Nephron progenitor cell (in vitro differentiated cells): ENCODE measurements around the gene NFIA.

Source experiments
- DNase-seq: peaks from one replicate; pipeline ENCODE4 v3.0.0; 2021
- H3K27ac Mint-ChIP-seq: 2 replicates; pipeline ENCODE4 v1.8.0; 2021; ENCODE audit warnings: mild to moderate bottlenecking, moderate library complexity, mixed read lengths
- H3K27me3 Mint-ChIP-seq: 2 replicates; pipeline ENCODE4 v1.8.0; 2021; ENCODE audit warnings: mild to moderate bottlenecking, low read depth, mixed read lengths; ENCODE audit not compliant: poor library complexity
- H3K36me3 Mint-ChIP-seq: 2 replicates; pipeline ENCODE4 v1.8.0; 2021; ENCODE audit warnings: low read depth, mixed read lengths
- H3K4me1 Mint-ChIP-seq: 2 replicates; pipeline ENCODE4 v1.8.0; 2021; ENCODE audit warnings: mixed read lengths
- H3K4me3 Mint-ChIP-seq: 2 replicates; pipeline ENCODE4 v1.8.0; 2021; ENCODE audit warnings: mild to moderate bottlenecking, moderate library complexity, mixed read lengths
- H3K9me3 Mint-ChIP-seq: 2 replicates; pipeline ENCODE4 v1.8.0; 2021; ENCODE audit warnings: mild to moderate bottlenecking, moderate library complexity, mixed read lengths
- CTCF ChIP-seq: fragments of 200-600 bp; sonication (generic); IDR thresholded peaks from 2 replicates; pipeline ENCODE4 v1.5.0; 2021; ENCODE audit warnings: antibody characterized with exemption

The NFIA gene

GRCh38 chr1:61238359-61238665, 156.0 kb downstream of the NFIA start:
- Mint-ChIP-seq H3K36me3 (no peaks in the 10 kb centered on the region), H3K27me3 (peaks cover 4% of the 10 kb centered on the region), H3K27ac (no peak overlapping the region), H3K9me3 (no peaks in the 10 kb centered on the region), H3K4me3 (no peak overlapping the region), H3K4me1 (peaks cover 14% of the 10 kb centered on the region)
- no peak for DNase-seq
- no peak for TF ChIP-seq CTCF

GRCh38 chr1:61240878-61241277, 158.5 kb downstream of the NFIA start:
- peaks cover 4% of the 10 kb centered on the region for H3K27me3 Mint-ChIP-seq
- H3K4me1 Mint-ChIP-seq = peaks cover 10% of the 10 kb centered on the region
- no peak for TF ChIP-seq CTCF
- H3K9me3 Mint-ChIP-seq = no peaks in the 10 kb centered on the region
- H3K36me3 Mint-ChIP-seq = no peaks in the 10 kb centered on the region
- no peak for DNase-seq
- H3K27ac Mint-ChIP-seq = no peak overlapping the region
- no peak overlapping the region for H3K4me3 Mint-ChIP-seq

GRCh38 chr1:61241411-61241838, 159.1 kb downstream of the NFIA start:
- H3K9me3 Mint-ChIP-seq = no peaks in the 10 kb centered on the region
- no peak for DNase-seq
- H3K36me3 Mint-ChIP-seq = no peaks in the 10 kb centered on the region
- H3K27me3 Mint-ChIP-seq = peaks cover 4% of the 10 kb centered on the region
- H3K27ac Mint-ChIP-seq = no peak overlapping the region
- no peak overlapping the region for H3K4me3 Mint-ChIP-seq
- no peak for TF ChIP-seq CTCF
- H3K4me1 Mint-ChIP-seq = peaks cover 10% of the 10 kb centered on the region

GRCh38 chr1:61241973-61242381, 159.6 kb downstream of the NFIA start:
- Mint-ChIP-seq H3K4me1 (peaks cover 10% of the 10 kb centered on the region), H3K36me3 (no peaks in the 10 kb centered on the region), H3K27me3 (peaks cover 4% of the 10 kb centered on the region), H3K4me3 (no peak overlapping the region), H3K9me3 (no peaks in the 10 kb centered on the region), H3K27ac (no peak overlapping the region)
- no peak for TF ChIP-seq CTCF
- no peak for DNase-seq

GRCh38 chr1:61244114-61244513, 161.8 kb downstream of the NFIA start:
- Mint-ChIP-seq H3K27me3 (peaks cover 4% of the 10 kb centered on the region), H3K27ac (no peak overlapping the region), H3K36me3 (no peaks in the 10 kb centered on the region), H3K9me3 (no peaks in the 10 kb centered on the region), H3K4me3 (no peak overlapping the region), H3K4me1 (no peaks in the 10 kb centered on the region)
- TF ChIP-seq CTCF = no peak
- DNase-seq = no peak

GRCh38 chr1:61245696-61246400, 163.5 kb downstream of the NFIA start:
- Mint-ChIP-seq H3K4me1 (no peaks in the 10 kb centered on the region), H3K27me3 (peaks cover 4% of the 10 kb centered on the region), H3K4me3 (no peak overlapping the region), H3K9me3 (no peaks in the 10 kb centered on the region), H3K36me3 (no peaks in the 10 kb centered on the region), H3K27ac (no peak overlapping the region)
- no peak for TF ChIP-seq CTCF
- DNase-seq = no peak
